NCI-H1436 (cell line): ENCODE results near the gene VAPA.

ENCODE experiments used
- DNase-seq: peaks from one replicate; lab custom pipeline; 2025; lab: John Stamatoyannopoulos, UW

VAPA gene

DNA sequence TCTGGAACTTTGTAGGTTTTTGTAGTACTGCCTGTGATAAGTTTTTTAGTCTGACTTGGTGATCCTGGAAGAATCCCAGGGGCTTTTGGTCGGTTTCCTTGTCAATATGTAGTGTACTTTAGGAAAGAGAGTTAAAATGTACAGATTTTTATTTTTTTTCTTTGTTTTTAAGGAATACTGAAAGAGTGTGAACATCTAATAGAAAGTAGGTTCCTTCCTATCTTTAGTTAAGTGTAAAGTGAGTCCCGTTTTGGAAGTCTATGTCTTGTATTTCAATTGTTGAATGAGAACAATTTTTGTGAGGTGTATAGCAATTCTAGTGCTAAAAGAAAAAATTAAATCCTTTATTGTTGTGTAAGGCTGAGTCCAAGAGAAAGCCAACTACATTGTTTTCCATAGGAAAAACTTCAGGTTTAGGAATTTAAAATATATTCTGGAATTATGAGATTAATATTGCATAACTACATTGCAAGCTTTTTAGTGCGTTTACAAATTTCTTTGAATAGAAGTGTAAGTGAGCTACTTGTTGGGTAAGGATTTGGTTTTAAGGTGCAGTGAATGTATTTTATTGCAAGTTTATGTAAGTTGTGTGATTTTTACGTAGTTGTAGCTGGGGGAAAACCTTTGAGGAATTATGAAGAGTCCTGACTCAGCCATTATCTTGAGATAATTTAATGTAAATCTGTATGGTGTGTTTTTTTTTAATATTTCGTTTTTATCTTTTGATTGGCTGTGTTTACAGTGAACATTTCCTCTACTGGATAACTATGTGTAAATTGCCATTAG, 1.7 kb downstream of the VAPA start:
- DNase-seq, result no peak

DNA sequence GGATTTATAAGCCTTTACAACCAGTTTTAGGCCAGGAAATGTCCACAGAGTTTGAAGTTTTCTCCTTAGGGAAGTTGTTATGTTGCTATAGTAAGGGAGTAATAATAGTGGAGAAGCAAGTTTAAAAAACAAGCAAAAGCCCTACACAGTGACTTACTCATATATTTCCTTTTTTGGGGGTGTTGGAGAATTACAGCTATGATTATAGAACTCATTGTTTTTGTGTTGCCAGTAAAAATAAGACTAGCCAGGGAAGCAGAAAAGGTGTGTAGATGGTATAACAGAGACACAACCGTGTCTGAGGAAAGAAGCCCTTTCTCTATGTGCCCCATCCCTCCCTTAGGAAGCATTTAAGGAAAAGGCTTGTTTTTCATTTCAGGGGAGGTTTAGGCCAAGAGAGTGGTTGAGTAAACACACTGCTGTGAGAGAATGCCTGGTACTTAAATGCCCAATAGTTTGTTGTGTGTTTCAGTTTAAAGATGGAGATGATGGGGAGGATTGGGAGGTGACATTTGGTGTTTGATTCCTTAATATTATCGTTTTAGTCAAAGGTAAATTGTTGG, 2.3 kb downstream of the VAPA start:
- no peak for DNase-seq

DNA sequence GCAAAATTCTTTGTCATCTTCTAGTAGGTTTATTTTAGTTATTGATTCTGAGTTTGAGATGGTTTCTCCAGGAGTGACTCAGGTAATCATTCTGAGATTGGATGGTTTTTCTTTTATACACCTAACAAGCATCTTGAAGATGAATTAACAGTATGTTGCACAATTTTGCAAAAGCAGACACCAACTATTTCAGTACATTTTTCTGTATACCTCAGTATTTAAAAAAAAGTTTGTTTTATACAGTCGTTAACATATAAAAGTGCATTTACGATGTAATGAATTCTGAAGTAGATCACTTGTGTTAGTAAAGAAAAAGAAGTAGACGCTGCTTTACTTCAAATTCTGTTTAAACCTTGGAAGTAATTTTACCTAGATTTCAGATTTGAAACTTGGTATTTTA, 3.0 kb downstream of the VAPA start:
- DNase-seq, result no peak

DNA sequence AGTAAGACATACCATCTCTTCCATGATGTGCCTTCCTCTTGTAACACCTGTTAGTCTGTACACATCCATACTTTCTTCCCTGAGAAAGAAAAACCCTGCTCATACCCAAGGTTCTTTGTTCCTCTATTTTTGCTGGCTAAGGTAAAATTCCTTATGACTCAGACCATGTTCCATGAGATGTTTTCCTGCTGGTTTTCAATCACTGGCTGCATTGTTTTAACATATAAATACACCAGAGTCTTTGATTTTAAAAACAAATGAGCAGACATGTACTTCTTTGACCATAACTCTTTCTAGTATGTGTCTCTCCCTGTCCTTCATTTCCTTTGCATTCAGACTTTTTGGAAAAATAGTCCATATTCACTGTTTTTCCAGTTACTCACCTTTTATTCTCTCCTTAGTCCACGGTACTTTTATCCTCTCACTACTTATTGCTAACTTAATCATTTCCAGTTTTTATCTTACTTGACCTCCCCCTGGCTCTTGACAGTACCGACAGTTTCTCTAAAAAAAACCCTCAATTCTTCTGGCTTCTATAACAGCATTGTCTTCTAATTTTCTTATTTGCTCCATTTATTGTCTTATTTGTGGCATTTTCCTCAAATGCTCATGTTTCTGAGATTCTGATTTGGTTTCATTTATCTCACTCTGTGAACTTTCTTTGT, 4.3 kb downstream of the VAPA start:
- DNase-seq, result no peak

DNA sequence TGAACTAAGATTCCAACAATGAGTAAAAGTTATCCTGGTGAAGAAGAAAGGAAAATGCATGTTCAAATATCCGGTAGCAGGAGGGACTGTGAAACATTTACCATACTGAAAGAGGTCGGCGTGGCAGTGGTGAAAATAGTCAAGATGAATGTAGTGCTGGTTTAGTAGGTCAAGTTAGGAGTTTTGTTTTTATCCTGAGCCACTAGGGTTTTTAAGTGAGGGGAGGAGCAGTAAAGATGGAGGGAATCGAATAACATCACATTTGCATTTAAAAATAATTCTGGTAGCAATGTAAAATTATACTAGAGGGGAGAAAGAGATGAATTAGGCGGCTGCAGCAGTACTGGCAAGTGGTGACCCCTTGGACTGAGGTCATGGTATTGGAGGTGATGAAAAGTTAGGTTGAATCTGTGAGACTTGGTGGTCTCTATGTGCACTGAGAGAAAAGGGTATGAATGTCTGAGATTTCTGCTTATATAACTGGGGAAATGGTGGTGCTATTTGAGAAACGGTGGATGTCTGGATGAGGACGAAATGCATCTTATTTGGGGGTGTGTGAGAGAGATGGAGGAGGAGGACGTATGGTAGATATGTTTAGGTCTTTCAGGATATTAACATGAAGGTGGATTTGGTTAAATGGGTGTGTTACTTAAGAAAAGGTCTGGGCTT, 5.9 kb downstream of the VAPA start:
- no peak for DNase-seq

DNA sequence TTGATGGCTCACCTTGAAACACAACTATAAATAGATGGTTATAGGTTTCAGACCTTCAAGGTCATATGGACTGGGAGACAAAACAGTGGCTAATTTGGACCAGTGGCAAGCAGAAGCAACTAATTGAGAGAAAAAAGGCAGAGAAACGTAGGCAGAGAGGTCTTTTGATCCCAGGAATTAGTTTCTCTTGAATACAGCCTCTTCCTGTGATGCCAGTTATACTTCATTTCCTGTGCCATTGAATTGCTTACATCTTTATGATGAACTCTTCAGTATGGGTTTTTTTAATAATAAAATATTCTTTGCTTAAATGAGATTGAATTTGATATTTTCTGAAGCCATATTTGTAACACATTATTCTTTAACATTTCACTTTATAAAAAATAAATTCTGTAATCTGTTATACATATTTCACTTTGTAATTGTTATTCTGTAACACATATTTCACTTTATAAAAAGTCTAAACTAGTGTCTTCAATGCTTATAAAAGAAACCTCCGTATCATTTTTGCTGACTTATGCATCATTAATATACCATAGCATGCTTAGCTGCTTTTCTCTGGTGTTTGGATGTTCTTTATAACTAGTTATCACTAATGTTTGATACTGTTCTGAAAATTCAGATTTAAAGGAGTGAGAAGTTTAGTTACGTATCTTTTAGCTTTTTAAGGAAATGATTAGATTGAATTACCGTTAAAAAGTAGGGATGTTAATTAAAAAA, 8.9 kb downstream of the VAPA start:
- no peak for DNase-seq

DNA sequence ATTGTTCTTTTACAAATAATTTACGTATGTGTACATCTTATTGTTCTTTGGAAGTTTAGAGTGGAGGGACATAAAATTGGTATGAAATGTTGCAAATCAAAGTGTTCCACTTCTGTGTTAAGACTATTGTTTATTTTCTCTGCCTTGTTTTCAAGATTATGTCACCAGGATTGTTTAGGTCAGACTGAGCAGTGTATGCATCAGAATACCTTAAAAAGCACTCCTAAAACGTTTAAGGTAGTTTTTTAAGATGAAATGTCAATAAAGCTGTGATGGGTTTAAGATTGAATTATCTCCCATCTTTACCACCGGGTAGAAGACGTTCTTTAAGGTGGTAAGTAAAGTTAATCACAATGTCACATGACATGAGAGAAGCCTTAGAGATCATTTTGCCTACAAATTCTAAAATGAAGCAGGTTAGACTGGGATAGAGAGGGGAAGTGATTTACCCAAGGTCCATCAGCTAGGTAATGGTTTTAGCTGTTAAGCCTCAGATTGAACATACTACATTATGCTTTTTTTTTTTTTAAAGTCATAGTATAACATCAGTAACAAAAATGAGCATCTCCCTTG, 10.6 kb downstream of the VAPA start:
- DNase-seq, result no peak

GRCh38 chr18:9925369-9925768, 11.6 kb downstream of the VAPA start:
- DNase-seq, result no peak

- DNase-seq, result no peak
Measured at GRCh38 chr18:9925795-9926194, 12.0 kb downstream of the VAPA start.

- no peak for DNase-seq
Measured at GRCh38 chr18:9926223-9926894, 12.5 kb downstream of the VAPA start.

DNA sequence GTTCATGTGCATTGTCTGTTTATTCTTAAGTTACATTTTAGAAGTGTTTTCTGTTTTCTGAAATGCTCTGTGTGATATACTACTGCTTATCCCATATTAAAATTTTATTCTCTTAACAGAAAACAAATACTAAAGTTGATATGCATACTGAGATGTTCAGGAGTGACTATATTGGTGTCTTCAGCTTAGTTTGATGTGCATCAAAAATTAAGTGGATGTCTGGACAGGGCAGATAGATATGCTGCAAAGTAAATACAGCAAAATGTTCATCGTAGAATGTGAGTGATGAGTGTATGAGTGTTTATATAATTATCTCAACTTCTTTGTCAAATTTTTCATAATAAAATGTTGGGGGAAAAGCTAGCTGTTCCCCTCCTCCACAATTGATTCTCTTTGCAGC, 13.2 kb downstream of the VAPA start:
- no peak for DNase-seq

DNA sequence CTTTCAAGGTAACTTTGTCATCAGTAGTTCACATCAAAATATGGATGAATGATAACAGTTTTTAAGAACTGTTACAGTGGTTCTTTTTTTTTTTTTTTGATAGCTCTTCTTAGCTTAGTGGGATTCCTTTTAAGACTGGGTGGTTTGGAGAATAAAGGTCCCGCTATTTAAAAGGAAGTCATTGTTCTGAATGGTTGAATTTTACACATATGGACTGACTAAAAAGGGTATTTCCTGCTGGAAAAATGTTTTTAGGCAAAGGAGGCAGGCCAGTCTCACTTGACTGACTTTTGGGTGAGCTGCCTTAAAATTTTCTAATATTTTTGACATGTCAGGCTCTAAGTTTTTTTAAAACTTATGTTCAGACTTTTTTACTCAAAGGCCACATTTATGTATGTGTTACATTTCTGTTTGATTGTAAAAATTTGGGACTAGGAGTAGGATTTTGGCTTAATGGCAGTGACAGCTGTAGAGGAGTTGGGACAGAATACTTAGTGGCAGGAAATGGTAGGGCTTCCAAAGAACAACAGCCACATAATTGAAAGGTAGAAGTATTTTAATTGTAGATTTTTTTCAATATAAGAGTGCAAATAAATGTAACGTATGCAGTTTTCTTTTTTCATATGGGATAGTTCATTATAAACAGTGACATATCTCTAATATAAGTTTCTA, 13.7 kb downstream of the VAPA start:
- no peak for DNase-seq

DNA sequence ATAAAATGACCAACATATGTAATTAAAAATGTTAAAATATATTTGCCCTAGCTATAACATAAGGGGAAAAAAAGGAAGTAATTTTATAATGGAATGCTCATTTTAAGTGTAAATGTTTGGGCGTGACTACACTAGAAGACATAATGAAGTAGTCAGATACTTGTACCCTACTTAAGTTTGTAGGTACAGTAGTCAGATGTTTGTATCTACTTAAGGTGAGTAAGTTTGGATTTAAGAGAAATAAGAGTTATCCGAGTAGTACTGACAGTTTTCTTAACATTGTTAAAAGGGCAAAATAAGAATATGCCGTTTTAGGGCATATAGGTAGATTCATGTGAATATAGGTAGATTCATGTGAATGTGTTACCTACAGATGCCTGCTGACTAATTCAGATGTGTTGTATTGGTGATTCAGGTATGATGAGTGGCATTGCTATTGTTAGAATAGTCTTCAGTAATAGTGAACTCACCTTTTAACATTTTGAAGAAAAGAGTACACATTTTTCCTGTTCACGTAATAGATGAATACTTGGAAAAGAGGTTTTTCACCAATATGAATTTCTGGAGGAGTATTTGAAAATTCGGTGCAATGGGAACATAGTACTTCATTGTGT, 14.9 kb downstream of the VAPA start:
- no peak for DNase-seq

DNA sequence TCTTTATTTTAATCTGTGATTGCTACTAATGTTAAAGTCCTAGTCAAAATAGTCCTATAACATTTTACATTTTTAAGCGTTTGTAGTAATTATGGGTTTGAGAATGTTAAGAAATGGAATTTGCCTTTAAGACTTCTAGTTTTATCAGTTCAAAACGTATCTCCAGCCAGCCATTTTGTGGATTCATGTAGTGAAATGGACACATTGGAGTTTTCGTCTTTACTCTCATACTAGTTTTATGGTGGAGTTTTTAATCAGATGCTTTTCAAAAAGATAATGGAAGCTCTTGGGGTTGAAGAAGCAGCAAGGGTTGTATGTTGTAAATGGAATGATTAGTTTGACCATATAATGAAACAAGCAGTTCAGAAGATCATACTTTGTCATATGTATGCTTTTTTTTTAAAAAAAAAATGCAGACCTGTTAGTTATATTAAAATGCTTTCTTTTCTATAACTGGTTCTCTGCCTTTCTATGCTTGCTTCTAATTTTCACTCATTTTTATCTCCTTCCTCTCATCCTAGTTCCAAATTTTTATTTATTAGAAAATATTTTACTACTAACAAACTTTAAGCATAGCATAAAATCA, 16.6 kb downstream of the VAPA start:
- no peak for DNase-seq

GRCh38 chr18:9931146-9931545, 17.3 kb downstream of the VAPA start:
- DNase-seq, result no peak

DNA sequence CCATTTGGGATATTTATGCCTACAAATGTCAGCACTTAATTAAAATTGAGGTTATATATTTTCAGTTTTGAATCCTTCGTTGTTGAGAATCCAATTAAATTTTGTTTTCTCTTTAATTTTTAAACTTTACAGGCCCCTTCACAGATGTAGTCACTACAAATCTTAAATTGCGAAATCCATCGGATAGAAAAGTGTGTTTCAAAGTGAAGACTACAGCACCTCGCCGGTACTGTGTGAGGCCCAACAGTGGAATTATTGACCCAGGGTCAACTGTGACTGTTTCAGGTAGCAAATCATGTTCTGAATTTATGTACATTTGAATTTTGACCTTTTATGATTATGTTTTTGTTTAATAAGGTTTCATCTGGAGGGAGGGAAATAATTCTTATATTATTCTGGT, 17.9 kb downstream of the VAPA start:
- DNase-seq, result no peak

DNA sequence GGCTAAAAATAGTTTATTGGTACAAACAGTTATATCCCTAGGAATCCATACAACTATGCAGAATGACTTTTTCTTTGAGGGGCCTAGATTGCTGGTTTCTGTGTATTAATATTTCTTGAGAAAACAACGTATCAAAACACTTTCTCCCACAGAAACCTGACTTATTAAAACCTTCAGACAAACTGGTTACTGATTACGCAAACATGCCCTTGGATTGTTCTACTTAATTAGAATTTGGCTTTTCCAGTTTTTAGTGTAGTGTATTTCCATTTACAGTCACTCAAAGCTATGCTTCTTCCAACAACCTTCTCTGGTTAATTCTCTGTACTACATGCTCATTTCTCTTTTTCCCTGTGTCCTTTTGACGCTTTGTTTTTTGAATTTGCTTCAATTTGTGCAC, 20.0 kb downstream of the VAPA start:
- no peak for DNase-seq

DNA sequence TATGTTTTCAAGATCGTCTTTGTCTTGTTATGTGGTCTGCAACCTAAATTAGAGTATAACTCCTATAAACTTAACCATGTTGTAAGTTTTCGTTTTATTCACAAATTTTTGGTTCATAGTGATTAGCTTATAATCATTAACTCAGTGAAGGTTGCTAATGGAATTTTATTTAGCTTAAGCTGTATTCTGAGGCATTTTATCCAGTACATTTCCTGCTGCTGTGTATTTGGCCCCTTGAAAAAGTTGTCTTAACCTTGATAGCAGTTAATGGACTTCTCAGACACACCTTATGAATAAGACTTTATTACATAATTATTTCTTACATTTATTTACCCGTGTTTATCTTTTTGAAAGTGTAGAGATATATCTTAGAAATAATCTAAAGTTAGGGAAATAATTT, 20.5 kb downstream of the VAPA start:
- DNase-seq, result no peak

DNA sequence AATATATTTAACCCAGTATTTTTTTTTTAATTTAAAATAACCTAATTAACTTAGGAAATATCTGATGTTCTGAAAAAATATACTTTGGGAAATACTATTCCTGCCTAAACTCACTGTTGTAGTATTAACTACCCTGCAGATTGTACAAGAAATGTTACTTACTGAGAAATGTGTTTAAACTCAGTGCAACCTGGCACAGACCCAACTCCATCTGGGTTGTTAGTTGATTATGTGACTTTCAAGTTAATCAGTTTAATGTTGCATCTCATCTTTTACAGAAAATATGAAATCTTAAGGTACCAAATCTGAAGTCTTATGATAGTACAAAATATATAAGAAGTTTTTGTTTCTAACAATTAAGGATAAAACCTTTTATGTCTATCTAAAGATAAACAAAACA, 27.3 kb downstream of the VAPA start:
- no peak for DNase-seq

DNA sequence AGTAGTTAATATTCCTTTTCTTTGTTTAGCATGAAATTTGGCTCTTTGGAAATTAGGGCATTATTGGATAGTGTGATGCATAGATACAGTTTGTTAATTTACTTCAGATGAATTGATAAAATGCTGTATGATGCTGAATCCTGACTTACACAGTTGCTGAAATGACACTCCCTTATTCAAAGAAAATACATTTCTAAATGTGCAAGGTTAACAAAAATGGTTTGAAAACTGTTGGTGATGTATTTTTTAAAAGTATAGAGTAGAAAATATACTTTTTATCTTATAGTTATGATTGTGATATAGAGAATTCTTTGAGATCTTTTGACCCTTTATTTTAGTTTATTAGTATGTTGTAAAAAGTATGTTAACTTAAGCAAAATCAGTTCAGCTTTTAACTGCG, 27.8 kb downstream of the VAPA start:
- DNase-seq, result no peak
